ENCODE measurements around the gene PIK3R5. TPM values are rescaled to one million over a fixed set of nuclear protein-coding genes. Genes with fewer than 3 reads are reported as not detected.

PIK3R5 gene
- total RNA-seq, 1 donor from 2014 or later, result 14.5 TPM

DNA sequence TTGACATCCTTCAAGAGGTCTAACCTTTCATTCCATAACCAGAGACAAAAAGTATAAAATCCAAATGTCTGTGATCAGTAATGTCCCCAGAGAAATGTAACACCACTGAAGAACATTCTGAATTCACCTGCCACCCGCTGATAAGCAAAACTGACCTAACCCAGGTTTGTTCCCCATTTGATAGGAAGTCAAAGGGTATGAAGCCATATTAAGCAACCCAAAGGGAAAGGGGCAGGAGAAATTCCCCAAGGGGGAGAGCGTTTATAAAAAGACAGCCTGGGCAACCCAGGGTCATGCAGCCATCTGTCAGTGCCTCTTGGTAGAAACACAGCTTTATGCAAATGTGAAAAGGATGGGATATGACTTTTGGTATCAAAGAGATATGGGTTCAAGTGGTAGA lies 67.4 kb downstream of the PIK3R5 start:
- H3K4me1 Mint-ChIP-seq (ENCODE audit: unreplicated experiment), result peaks cover 13% of the 10 kb centered on the region
- H3K36me3 Mint-ChIP-seq (ENCODE audit: low read depth, unreplicated experiment), result peaks cover 14% of the 10 kb centered on the region
- DNase-seq (ENCODE audit: low spot score), result no peak
- H3K27me3 Mint-ChIP-seq (ENCODE audit: unreplicated experiment), result no peaks in the 10 kb centered on the region
- H3K9me3 Mint-ChIP-seq (ENCODE audit: unreplicated experiment), result no peaks in the 10 kb centered on the region
- no peak overlapping the region for H3K27ac Mint-ChIP-seq (ENCODE audit: unreplicated experiment)
- TF ChIP-seq, protein P1, sequence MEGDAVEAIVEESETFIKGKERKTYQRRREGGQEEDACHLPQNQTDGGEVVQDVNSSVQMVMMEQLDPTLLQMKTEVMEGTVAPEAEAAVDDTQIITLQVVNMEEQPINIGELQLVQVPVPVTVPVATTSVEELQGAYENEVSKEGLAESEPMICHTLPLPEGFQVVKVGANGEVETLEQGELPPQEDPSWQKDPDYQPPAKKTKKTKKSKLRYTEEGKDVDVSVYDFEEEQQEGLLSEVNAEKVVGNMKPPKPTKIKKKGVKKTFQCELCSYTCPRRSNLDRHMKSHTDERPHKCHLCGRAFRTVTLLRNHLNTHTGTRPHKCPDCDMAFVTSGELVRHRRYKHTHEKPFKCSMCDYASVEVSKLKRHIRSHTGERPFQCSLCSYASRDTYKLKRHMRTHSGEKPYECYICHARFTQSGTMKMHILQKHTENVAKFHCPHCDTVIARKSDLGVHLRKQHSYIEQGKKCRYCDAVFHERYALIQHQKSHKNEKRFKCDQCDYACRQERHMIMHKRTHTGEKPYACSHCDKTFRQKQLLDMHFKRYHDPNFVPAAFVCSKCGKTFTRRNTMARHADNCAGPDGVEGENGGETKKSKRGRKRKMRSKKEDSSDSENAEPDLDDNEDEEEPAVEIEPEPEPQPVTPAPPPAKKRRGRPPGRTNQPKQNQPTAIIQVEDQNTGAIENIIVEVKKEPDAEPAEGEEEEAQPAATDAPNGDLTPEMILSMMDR (IDR thresholded peaks at IDR 0.05; ENCODE audit: unreplicated experiment), result no peak
- peak overlapping the region; percentile 52 for H3K4me3 Mint-ChIP-seq (ENCODE audit: unreplicated experiment)

DNA sequence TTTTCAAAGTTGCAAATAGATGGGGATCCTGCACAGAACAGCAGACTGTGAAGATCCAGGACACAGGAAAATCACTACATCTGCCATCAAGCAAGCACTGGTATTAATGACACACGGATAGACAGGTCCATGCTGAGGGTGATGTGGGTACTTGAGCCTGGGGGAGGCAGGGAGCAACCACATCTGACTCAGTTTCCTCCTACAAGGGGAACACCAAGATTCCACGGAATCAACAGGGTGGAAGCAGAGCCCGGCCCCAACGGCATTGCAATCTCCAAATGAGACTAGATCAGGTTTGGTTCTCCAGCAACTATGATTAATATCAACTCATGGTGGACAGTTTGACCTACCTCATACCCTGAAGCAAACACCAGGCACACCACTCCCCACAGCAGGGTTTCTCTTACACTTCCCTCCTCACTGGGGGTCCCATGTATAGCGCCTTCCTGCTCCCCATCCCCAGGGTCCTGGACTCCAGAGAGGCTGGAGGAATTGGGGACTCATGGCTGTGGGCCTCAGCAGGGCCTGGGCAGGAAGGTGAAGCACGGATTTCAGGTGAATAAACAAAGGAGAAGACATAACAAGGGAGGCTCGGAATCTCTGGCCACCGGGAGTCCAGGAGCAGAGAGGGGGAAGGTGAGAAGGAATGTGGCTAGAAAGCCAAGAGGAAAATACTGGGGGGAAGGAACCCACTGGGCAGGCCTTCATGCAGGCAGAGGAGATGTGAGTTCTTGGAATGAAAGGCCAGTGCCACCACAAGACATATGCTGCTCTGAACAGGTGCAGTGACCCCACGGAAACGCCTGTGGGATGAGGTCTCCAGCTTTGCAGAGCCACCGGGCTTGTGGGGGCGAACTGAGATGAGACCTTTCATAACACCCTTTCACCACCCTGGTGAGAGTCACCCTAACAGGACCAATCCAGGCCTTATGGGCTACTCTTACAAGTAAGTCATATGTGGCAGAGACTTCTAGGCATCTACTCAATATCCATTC lies 68.6 kb downstream of the PIK3R5 start:
- Mint-ChIP-seq H3K4me3 (ENCODE audit: unreplicated experiment) (no peak overlapping the region), H3K27me3 (ENCODE audit: unreplicated experiment) (peaks cover 1% of the 10 kb centered on the region), H3K36me3 (ENCODE audit: low read depth, unreplicated experiment) (peaks cover 14% of the 10 kb centered on the region), H3K27ac (ENCODE audit: unreplicated experiment) (no peak overlapping the region), H3K9me3 (ENCODE audit: unreplicated experiment) (no peaks in the 10 kb centered on the region), H3K4me1 (ENCODE audit: unreplicated experiment) (peaks cover 13% of the 10 kb centered on the region)
- no peak for DNase-seq (ENCODE audit: low spot score)
- TF ChIP-seq, protein P1 (IDR thresholded peaks at IDR 0.05; ENCODE audit: unreplicated experiment), result no peak

DNA sequence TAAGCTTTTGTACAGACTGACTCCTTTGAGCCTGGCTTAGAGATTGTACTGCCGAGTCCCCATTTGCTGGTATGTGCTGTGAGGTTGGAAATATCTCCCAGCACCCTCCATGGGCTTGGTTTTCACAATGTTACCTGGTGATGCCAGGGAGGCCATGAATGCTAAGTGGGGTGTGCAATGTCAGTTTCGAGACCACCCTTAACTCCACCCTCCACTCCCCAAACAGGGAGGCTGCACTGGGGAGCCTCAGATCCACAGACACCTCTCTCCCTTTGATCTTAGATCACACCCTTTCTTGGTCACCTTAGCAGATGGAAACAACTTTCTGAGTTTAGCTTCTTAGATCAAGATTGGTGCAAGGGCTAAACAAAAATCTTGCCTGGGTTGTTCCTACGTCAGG lies 69.4 kb downstream of the PIK3R5 start:
- Mint-ChIP-seq H3K4me1 (ENCODE audit: unreplicated experiment) (peaks cover 13% of the 10 kb centered on the region), H3K27me3 (ENCODE audit: unreplicated experiment) (peaks cover 1% of the 10 kb centered on the region), H3K9me3 (ENCODE audit: unreplicated experiment) (no peaks in the 10 kb centered on the region), H3K4me3 (ENCODE audit: unreplicated experiment) (no peak overlapping the region), H3K27ac (ENCODE audit: unreplicated experiment) (no peak overlapping the region), H3K36me3 (ENCODE audit: low read depth, unreplicated experiment) (peaks cover 14% of the 10 kb centered on the region)
- TF ChIP-seq, protein P1 (IDR thresholded peaks at IDR 0.05; ENCODE audit: unreplicated experiment), result no peak
- DNase-seq (ENCODE audit: low spot score), result no peak

DNA sequence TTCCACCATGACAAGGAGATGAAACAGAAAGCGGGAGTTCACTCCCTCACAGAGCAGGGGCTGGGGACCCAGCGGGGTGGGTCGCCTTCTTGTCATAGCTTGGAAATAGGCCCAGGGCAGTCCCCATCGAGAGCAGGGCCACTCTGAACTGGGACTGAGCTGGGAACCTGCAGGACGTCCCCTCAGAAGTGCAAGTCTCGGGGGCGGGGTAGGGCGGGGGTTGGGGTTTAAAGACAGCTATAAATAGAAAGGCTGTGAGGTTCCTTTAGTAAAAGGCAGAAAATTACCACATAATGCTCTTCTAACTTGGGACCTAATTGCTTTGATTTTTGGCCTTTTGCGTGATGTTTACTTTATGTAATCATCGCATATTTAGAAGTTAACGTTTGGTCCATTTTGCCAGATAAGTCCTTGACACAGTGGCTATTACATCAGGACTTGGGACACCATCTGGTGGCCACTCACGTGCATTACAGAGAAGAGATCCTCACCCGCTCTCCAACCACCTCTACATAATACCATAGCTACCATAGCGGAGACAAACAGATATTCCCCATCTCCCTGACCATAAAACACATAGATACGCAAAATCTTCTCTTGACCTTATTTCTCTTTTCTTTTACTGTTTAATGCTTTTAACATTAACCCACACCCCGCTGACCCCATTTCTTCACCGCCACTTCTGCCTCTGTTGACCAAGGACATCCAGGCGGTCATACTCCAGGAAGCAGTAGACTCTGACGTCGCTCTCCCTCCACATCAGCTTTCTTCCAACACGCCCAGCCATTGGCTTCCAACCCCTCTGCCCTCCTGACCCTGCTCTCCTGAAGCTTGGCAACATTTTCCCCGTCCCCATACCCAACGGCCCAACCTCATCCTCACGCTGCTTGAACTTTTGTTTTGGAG lies 70.6 kb downstream of the PIK3R5 start:
- H3K9me3 Mint-ChIP-seq (ENCODE audit: unreplicated experiment), result no peaks in the 10 kb centered on the region
- peak; percentile 61 for DNase-seq (ENCODE audit: low spot score)
- H3K4me3 Mint-ChIP-seq (ENCODE audit: unreplicated experiment), result peak overlapping the region; percentile 27
- peak overlapping the region; percentile 19 for H3K27ac Mint-ChIP-seq (ENCODE audit: unreplicated experiment)
- H3K27me3 Mint-ChIP-seq (ENCODE audit: unreplicated experiment), result peaks cover 1% of the 10 kb centered on the region
- peaks cover 14% of the 10 kb centered on the region for H3K36me3 Mint-ChIP-seq (ENCODE audit: low read depth, unreplicated experiment)
- TF ChIP-seq, protein P1 (IDR thresholded peaks at IDR 0.05; ENCODE audit: unreplicated experiment), result peak; percentile 92
- H3K4me1 Mint-ChIP-seq (ENCODE audit: unreplicated experiment), result peaks cover 13% of the 10 kb centered on the region

Measured in endothelial cell (in vitro differentiated cells).